Measurements from ENCODE around the gene DSG2.

- TF ChIP-seq POLR2A (IDR thresholded peaks at IDR 0.05) (no peak), CTCF (IDR thresholded peaks at IDR 0.05 in 8 of 11, conservative IDR thresholded peaks at IDR 0.05 in 3 of 11) (no peak), POLR2AphosphoS5 (IDR thresholded peaks at IDR 0.05) (no peak)
Observed at GRCh38 chr18:31598021-31598805, 100.2 kb downstream of the DSG2 start.
